GM12878 (cell line): ENCODE measurements around the gene TM7SF2. TPM values are rescaled to one million over a fixed set of nuclear protein-coding genes. Genes with fewer than 3 reads are reported as not detected.

ENCODE experiments used
- ATAC-seq: fragments of 200-7000 bp; cut with Tn5 transposase; 3 replicates; pipeline ENCODE4 v1.9.1; 2020; ENCODE audit warnings: mild to moderate bottlenecking, moderate library complexity
- BruUV-seq: library from RNA; stranded (reverse); fragments of 400-500 nt; replicated peaks from 2 replicates; lab custom pipeline; 2021; lab: Mats Ljungman, UMichigan
- CTCF ChIA-PET: fragments of 300-600 bp; sonication (Branson Sonifier 250); formaldehyde crosslinking; extraction: SDS; loops from one replicate; lab custom pipeline; 2021; ENCODE audit warnings: inconsistent platforms; lab: Yijun Ruan, JAX
- POLR2A ChIA-PET: fragments of 350-600 bp; formaldehyde crosslinking; extraction: SDS; loops from one replicate; lab custom pipeline; 2021; ENCODE audit warnings: inconsistent platforms; lab: Charles Lee
- RAD21 ChIA-PET: fragments of 300-600 bp; sonication (Branson Sonifier 250); formaldehyde crosslinking; loops from one replicate; lab custom pipeline; 2023; ENCODE audit warnings: antibody characterized with exemption; ENCODE audit not compliant: unreplicated experiment; lab: Charles Lee
- SMC1A ChIA-PET: fragments of 300-600 bp; sonication (Branson Sonifier 250); formaldehyde crosslinking; loops from one replicate; lab custom pipeline; 2023; ENCODE audit not compliant: unreplicated experiment, uncharacterized antibody; lab: Charles Lee
- DNase-seq: peaks from one replicate; pipeline ENCODE4 v3.0.0-alpha.2; 2011; ENCODE audit warnings: low read depth, low spot score
- FAIRE-seq: peaks from 3 replicates; lab custom pipeline; 2011; peaks lifted over from hg19 to GRCh38; lab: Jason Lieb, UNC
- H2AFZ ChIP-seq: 2 replicates; pipeline ENCODE4 v1.6.0; 2011; ENCODE audit warnings: low read depth, low read length, control low read depth; ENCODE audit not compliant: control insufficient read depth
- H3K27ac ChIP-seq: 2 replicates; pipeline ENCODE4 v1.5.1; 2011; ENCODE audit warnings: control low read depth; ENCODE audit not compliant: control insufficient read depth, insufficient read depth
- H3K27me3 ChIP-seq, 2 experiments: replicated peaks in 1 of 2; 2 replicates each; pipeline versions ENCODE4 v1.6.0 to v1.6.1; 2011; ENCODE audit warnings: low read length in 1 of 2; ENCODE audit not compliant: control insufficient read depth in 2 of 2, insufficient read depth in 2 of 2
- H3K36me3 ChIP-seq, 2 experiments: 2 replicates each; pipeline ENCODE4 v1.5.1; 2011; ENCODE audit warnings: low read length in 1 of 2; ENCODE audit not compliant: control insufficient read depth in 2 of 2, insufficient read depth in 2 of 2
- H3K4me1 ChIP-seq: 2 replicates; pipeline ENCODE4 v1.6.1; 2011; ENCODE audit warnings: mild to moderate bottlenecking, low read length, moderate library complexity, mixed read lengths; ENCODE audit not compliant: control insufficient read depth, insufficient read depth
- H3K4me2 ChIP-seq: 2 replicates; pipeline ENCODE4 v1.6.0; 2011; ENCODE audit warnings: control low read depth; ENCODE audit not compliant: control insufficient read depth, insufficient read depth
- H3K4me3 ChIP-seq: fragments of 200-600 bp; sonication (generic); 2 replicates; pipeline ENCODE4 v1.5.1; 2016
- H3K79me2 ChIP-seq: 2 replicates; pipeline ENCODE4 v1.6.0; 2011; ENCODE audit warnings: low read length; ENCODE audit not compliant: control insufficient read depth, insufficient read depth
- H3K9ac ChIP-seq: 2 replicates; pipeline ENCODE4 v1.8.0; 2011; ENCODE audit warnings: low read length, control low read depth, mixed read lengths; ENCODE audit not compliant: control insufficient read depth, insufficient read depth
- H3K9me3 ChIP-seq: replicated peaks from 3 replicates; pipeline ENCODE4 v1.5.1; 2011; ENCODE audit warnings: mild to moderate bottlenecking, low read length; ENCODE audit not compliant: control insufficient read depth, insufficient read depth
- H4K20me1 ChIP-seq: 2 replicates; pipeline ENCODE4 v1.6.0; 2011; ENCODE audit not compliant: control insufficient read depth, insufficient read depth
- ASH2L ChIP-seq: fragments of 300-600, 200-600 bp; sonication (generic); IDR thresholded peaks from 2 replicates; pipeline ENCODE4 v1.6.1; 2017; ENCODE audit warnings: low read depth, mild to moderate bottlenecking, borderline replicate concordance
- BMI1 ChIP-seq: fragments of 450-650 bp; IDR thresholded peaks from 2 replicates; pipeline ENCODE4 v1.6.1; 2016; ENCODE audit warnings: mild to moderate bottlenecking, moderate library complexity, borderline replicate concordance
- CBX5 ChIP-seq: sonication (generic); IDR thresholded peaks from 2 replicates; pipeline ENCODE4 v1.6.1; 2016; ENCODE audit warnings: low read depth, moderate library complexity, mild to moderate bottlenecking, inconsistent platforms
- HDGF ChIP-seq: fragments of 450-650 bp; IDR thresholded peaks from 2 replicates; pipeline ENCODE4 v1.6.1; 2016; ENCODE audit warnings: antibody characterized with exemption
- JUND ChIP-seq: IDR thresholded peaks from 2 replicates; pipeline ENCODE4 v1.6.1; 2012; ENCODE audit warnings: low read depth, mild to moderate bottlenecking, low read length, improper control_type of control experiment, moderate library complexity
- MYC ChIP-seq: IDR thresholded peaks from 2 replicates; pipeline ENCODE4 v1.6.1; 2011; ENCODE audit warnings: mild to moderate bottlenecking, low read length, moderate library complexity, inconsistent platforms; ENCODE audit not compliant: insufficient read depth, insufficient replicate concordance, insufficient read length, severe bottlenecking
- RB1 ChIP-seq: fragments of 450-650 bp; formaldehyde crosslinking; IDR thresholded peaks from 2 replicates; pipeline ENCODE4 v1.6.1; 2017; ENCODE audit warnings: mild to moderate bottlenecking, borderline replicate concordance
- SMAD1 ChIP-seq: fragments of 450-650 bp; IDR thresholded peaks from 2 replicates; pipeline ENCODE4 v1.6.1; 2018; ENCODE audit warnings: mild to moderate bottlenecking, low read depth; ENCODE audit not compliant: partially characterized antibody
- WGBS: methylation state at CpG from one replicate; pipeline ENCODE4 v1.1.6; 2016; ENCODE audit warnings: low lambda C conversion rate; ENCODE audit not compliant: insufficient replicate concordance, insufficient coverage; ENCODE audit errors: missing lambda C conversion rate; 5-methylcytosine and 5-hydroxymethylcytosine counted together
- in situ Hi-C: fragments of 300-500 bp; cut with MboI; formaldehyde crosslinking; loops from 9 replicates; pipeline ENCODE4 v1.14.3; 2018; ENCODE audit warnings: mixed read lengths
- intact Hi-C: fragments of 100-400 bp; cut with micrococcal nuclease; formaldehyde crosslinking; loops from one replicate; pipeline ENCODE4 v1.14.2; 2022; ENCODE audit not compliant: unreplicated experiment
- polyA plus RNA-seq, 11 experiments: library from polyadenylated mRNA; depleted of rRNA in 4 of 11; unstranded in 6 of 11; stranded (reverse) in 5 of 11; fragments of >200 nt; fragmentation: Nextera tagmentation in 4 of 11; fragmentation: Illumina TruSeq in 1 of 11; extraction: Ambion mirVana in 4 of 11; extraction: Trizol in 1 of 11; gene quantifications; 1 replicate in 1 of 11; 2 replicates in 10 of 11; pipeline versions ENCODE4 v1.2.1 to v1.2.3, GENCODE V29; 2011 to 2016; ENCODE audit warnings: inconsistent platforms in 2 of 11, missing spikeins in 2 of 11, low read depth in 1 of 11
- total RNA-seq, 4 experiments: library from RNA; depleted of rRNA in 3 of 4; stranded (reverse); fragments of >200 nt in 3 of 4; fragmentation: Illumina TruSeq in 1 of 4; extraction: Trizol in 1 of 4; gene quantifications; 2 replicates each; pipeline versions ENCODE4 v1.2.1 to v1.2.3, GENCODE V29; 2013 to 2021
- TF ChIP-seq, protein P1 (sequence below), 3 experiments: IDR thresholded peaks in 2 of 3; conservative IDR thresholded peaks in 1 of 3; 2 replicates each; pipeline ENCODE4 v1.5.1; 2011; ENCODE audit warnings: low read depth in 3 of 3, low read length in 3 of 3, mild to moderate bottlenecking in 3 of 3, control low read depth in 2 of 3, moderate library complexity in 2 of 3, inconsistent platforms in 1 of 3, mixed read lengths in 1 of 3; ENCODE audit not compliant: control insufficient read depth in 2 of 3, insufficient read depth in 1 of 3; ENCODE audit errors: extremely low read depth in 1 of 3
- TF ChIP-seq, protein P2 (sequence below): fragments of 450-650 bp; IDR thresholded peaks from 2 replicates; pipeline ENCODE4 v1.6.1; 2016; ENCODE audit warnings: mild to moderate bottlenecking
- TF ChIP-seq, protein P3 (sequence below): fragments of 450-650 bp; IDR thresholded peaks from 2 replicates; pipeline ENCODE4 v1.6.1; 2017; ENCODE audit warnings: mild to moderate bottlenecking

TM7SF2 gene
- total and polyA plus RNA-seq, 10 of the 15 experiments (the other 5 are each of a cell fraction or from before 2014, with no cell fraction given), result 0.52 to 57.7 (median 20.7) TPM

DNA sequence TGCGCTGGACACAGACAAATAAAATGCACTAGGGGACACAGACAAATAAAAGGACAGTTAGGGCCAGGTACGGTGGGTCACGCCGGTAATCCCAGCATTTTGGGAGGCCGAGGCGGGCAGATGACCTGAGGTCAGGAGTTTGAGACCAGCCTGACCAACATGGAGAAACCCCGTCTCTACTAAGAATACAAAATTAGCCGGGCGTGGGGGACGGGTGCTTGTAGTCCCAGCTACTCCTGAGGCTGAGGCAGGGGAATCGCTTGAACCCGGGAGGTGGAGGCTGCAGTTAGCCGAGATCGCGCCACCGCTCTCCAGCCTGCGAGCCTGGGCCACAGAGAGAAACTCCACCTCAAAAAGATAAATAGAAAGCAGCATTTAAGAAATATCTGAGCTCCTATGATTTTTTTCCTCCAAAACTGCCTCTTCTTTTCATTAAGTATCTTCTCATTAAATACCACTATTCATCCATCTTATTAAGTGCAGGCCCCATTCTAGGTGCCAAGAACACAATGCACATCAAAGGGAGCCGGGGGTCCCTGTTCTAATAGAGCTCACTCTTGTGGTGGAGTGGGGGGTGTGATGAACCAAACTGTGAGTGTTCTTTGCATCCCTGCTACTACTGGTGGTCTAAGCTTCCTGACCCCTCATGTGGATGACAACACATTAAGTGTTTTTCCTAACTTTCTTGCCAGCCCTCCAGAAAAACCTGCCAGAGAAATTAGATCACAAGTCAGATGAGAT lies 6.6 kb downstream of the TM7SF2 start:
- in situ Hi-C loops (no loop called here), intact Hi-C loops (loop anchor here (10.0 kb wide), 2 partner anchors 217 to 343 kb away; partner anchors contain the start of genes DPF2 and SF1)
- ChIA-PET RAD21 (interaction anchor here (0.6 to 2.3 kb wide), 6 partner anchors 11 to 270 kb away, joined by 3 to 12 read pairs (median 5); partner anchors contain the start of gene ARL2), POLR2A (interaction anchor here (0.5 to 1.5 kb wide), 3 partner anchors 17 to 415 kb away, joined by 3 to 7 read pairs (median 7); partner anchors contain the start of genes CAPN1 and SYVN1), CTCF (interaction anchor here (0.5 to 3.5 kb wide), 18 partner anchors 8 to 340 kb away, joined by 3 to 37 read pairs (median 4); partner anchors contain the start of genes ARL2, CAPN1 and SF1), SMC1A (interaction anchor here (0.8 to 2.8 kb wide), 8 partner anchors 19 to 270 kb away, joined by 3 to 11 read pairs (median 4); partner anchors contain the start of gene ARL2)
- Histone ChIP-seq H3K4me2 (no peak overlapping the region), H3K27ac (no peak overlapping the region), H2AFZ (no peak overlapping the region), H3K36me3 (peaks cover 9 to 19% of the 10 kb centered on the region in 2 experiments), H3K4me3 (no peak overlapping the region), H3K4me1 (peaks cover 27% of the 10 kb centered on the region), H3K79me2 (peaks cover 52% of the 10 kb centered on the region), H4K20me1 (no peaks in the 10 kb centered on the region; the same call in 1 of the 2 replicates), H3K27me3 (no peaks in the 10 kb centered on the region), H3K9me3 (no peaks in the 10 kb centered on the region), H3K9ac (no peak overlapping the region)
- TF ChIP-seq, protein P1, sequence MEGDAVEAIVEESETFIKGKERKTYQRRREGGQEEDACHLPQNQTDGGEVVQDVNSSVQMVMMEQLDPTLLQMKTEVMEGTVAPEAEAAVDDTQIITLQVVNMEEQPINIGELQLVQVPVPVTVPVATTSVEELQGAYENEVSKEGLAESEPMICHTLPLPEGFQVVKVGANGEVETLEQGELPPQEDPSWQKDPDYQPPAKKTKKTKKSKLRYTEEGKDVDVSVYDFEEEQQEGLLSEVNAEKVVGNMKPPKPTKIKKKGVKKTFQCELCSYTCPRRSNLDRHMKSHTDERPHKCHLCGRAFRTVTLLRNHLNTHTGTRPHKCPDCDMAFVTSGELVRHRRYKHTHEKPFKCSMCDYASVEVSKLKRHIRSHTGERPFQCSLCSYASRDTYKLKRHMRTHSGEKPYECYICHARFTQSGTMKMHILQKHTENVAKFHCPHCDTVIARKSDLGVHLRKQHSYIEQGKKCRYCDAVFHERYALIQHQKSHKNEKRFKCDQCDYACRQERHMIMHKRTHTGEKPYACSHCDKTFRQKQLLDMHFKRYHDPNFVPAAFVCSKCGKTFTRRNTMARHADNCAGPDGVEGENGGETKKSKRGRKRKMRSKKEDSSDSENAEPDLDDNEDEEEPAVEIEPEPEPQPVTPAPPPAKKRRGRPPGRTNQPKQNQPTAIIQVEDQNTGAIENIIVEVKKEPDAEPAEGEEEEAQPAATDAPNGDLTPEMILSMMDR (IDR thresholded peaks at IDR 0.05 in 2 of 3, conservative IDR thresholded peaks at IDR 0.05 in 1 of 3; ENCODE audit: control insufficient read depth in 2 of 3, extremely low read depth in 1 of 3, insufficient read depth in 1 of 3, low read depth in 3 of 3, low read length in 3 of 3), result no peak
- TF ChIP-seq, protein P2, sequence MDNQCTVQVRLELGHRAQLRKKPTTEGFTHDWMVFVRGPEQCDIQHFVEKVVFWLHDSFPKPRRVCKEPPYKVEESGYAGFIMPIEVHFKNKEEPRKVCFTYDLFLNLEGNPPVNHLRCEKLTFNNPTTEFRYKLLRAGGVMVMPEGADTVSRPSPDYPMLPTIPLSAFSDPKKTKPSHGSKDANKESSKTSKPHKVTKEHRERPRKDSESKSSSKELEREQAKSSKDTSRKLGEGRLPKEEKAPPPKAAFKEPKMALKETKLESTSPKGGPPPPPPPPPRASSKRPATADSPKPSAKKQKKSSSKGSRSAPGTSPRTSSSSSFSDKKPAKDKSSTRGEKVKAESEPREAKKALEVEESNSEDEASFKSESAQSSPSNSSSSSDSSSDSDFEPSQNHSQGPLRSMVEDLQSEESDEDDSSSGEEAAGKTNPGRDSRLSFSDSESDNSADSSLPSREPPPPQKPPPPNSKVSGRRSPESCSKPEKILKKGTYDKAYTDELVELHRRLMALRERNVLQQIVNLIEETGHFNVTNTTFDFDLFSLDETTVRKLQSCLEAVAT, result no peak
- TF ChIP-seq SMAD1 (no peak), ASH2L (no peak), MYC (no peak), CBX5 (no peak), HDGF (no peak), JUND (no peak), BMI1 (no peak), RB1 (no peak)
- TF ChIP-seq, protein P3, sequence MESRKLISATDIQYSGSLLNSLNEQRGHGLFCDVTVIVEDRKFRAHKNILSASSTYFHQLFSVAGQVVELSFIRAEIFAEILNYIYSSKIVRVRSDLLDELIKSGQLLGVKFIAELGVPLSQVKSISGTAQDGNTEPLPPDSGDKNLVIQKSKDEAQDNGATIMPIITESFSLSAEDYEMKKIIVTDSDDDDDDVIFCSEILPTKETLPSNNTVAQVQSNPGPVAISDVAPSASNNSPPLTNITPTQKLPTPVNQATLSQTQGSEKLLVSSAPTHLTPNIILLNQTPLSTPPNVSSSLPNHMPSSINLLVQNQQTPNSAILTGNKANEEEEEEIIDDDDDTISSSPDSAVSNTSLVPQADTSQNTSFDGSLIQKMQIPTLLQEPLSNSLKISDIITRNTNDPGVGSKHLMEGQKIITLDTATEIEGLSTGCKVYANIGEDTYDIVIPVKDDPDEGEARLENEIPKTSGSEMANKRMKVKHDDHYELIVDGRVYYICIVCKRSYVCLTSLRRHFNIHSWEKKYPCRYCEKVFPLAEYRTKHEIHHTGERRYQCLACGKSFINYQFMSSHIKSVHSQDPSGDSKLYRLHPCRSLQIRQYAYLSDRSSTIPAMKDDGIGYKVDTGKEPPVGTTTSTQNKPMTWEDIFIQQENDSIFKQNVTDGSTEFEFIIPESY, result no peak
- FAIRE-seq, result no peak
- no peak for ATAC-seq
- WGBS, result 80% methylated on average over 18 of the region's 18 CpGs
- no peak for DNase-seq
- no TSS peak for BruUV-seq
